ENCODE results near the gene WDR88. TPM values are rescaled to one million over a fixed set of nuclear protein-coding genes. Genes with fewer than 3 reads are reported as not detected.

Gene WDR88
- total and polyA plus RNA-seq, 2 of the 4 experiments (the other 2 are of a cell fraction): not detected

GRCh38 chr19:33132425-33132824 lies 511 bp downstream of the WDR88 start:
- Histone ChIP-seq H3K4ac (ENCODE audit: low read depth, low read length) (no peak overlapping the region), H3K36me3 (ENCODE audit: control insufficient read depth, insufficient read depth, low read length) (peaks cover 6% of the 10 kb centered on the region), H3K9me1 (ENCODE audit: insufficient read depth, low read length) (no peaks in the 10 kb centered on the region), H3K4me3 (ENCODE audit: insufficient read depth, low read depth, low read length) (no peak overlapping the region), H3K14ac (replicated peaks; ENCODE audit: low read depth, low read length) (no peak overlapping the region), H3K23ac (ENCODE audit: low read depth, low read length) (no peak overlapping the region), H3K27me3 (ENCODE audit: control insufficient read depth, insufficient read depth, low read length) (no peaks in the 10 kb centered on the region), H3K4me1 (ENCODE audit: control insufficient read depth, insufficient read depth, low read length) (peaks cover 2% of the 10 kb centered on the region; the same call in 1 of the 2 replicates), H3K18ac (ENCODE audit: low read depth, low read length) (no peak overlapping the region), H3K56ac (ENCODE audit: extremely low read depth, insufficient read depth, low read length) (no peak overlapping the region), H2BK120ac (ENCODE audit: low read depth, low read length) (no peak overlapping the region), H2AK9ac (replicated peaks; ENCODE audit: low read depth, low read length, poor library complexity) (no peak overlapping the region), H2AK5ac (ENCODE audit: low read depth, low read length) (no peak overlapping the region), H2BK20ac (ENCODE audit: low read depth, low read length) (no peak overlapping the region), H3K4me2 (ENCODE audit: low read depth, low read length) (no peak overlapping the region), H3K79me1 (ENCODE audit: low read depth in 1 of 2, low read length in 2 of 2) (no peaks in the 10 kb centered on the region), H4K91ac (ENCODE audit: insufficient read depth, low read depth, low read length) (no peak overlapping the region), H2AFZ (replicated peaks; ENCODE audit: low read length, poor library complexity) (no peak overlapping the region), H4K5ac (ENCODE audit: low read depth, low read length) (no peak overlapping the region), H3K9ac (ENCODE audit: low read depth, low read length) (no peak overlapping the region), H4K20me1 (ENCODE audit: insufficient read depth, low read length) (no peaks in the 10 kb centered on the region), H2BK5ac (ENCODE audit: low read depth, low read length, poor library complexity, severe bottlenecking) (no peak overlapping the region), H3K9me3 (ENCODE audit: control insufficient read depth, insufficient read depth, low read length) (no peaks in the 10 kb centered on the region), H4K8ac (ENCODE audit: low read depth in 2 of 2, low read length in 2 of 2) (no peak overlapping the region), H2BK15ac (ENCODE audit: low read depth, low read length) (no peak overlapping the region), H3K27ac (ENCODE audit: insufficient read depth, low read length) (no peak overlapping the region)
- no TSS peak for BruUV-seq (replicated peaks)
- no peak for TF ChIP-seq RCOR1 (IDR thresholded peaks at IDR 0.05; ENCODE audit: insufficient replicate concordance, low read length)
- TF ChIP-seq POLR2A (IDR thresholded peaks at IDR 0.05; ENCODE audit: low read depth, low read length): no peak
- 0 out of 2 replicates have a peak, but pooled peaks have one; percentile 19 for TF ChIP-seq CTCF (conservative IDR thresholded peaks at IDR 0.05; ENCODE audit: low read depth, low read length)
- peak; percentile 11; the same call in 1 of the 2 replicates for TF ChIP-seq USF2 (IDR thresholded peaks at IDR 0.05; ENCODE audit: low read depth, low read length)
- TF ChIP-seq CHD1 (IDR thresholded peaks at IDR 0.05; ENCODE audit: low read depth, low read length): no peak
- TF ChIP-seq CEBPB (IDR thresholded peaks at IDR 0.05; ENCODE audit: low read depth, low read length): no peak
- no peak for ATAC-seq (ENCODE audit: low read depth)
- POLR2A ChIA-PET (ENCODE audit: unreplicated experiment): no interaction called here
- WGBS, 2 experiments (ENCODE audit: extremely low coverage in 2 of 2, insufficient read length in 1 of 2): 87% methylated on average over 4 of the region's 15 CpGs; no CpG with 5 or more reads in 1 of the 2 experiments
- in situ Hi-C loops (cut with MboI; ENCODE audit: low sequenced_read_pairs): loop anchor here (10.0 kb wide), 1 partner anchor 52 kb away; no protein-coding TSS in a partner anchor
- dilution Hi-C loops (cut with HindIII; ENCODE audit: low sequenced_read_pairs, unreplicated experiment): no loop called here
- CTCF ChIA-PET: no interaction called here
- no peak for DNase-seq
- intact Hi-C loops (cut with micrococcal nuclease): no loop called here

Data from IMR-90 (cell line).